HG03097 (cell line): Measurements from ENCODE around the gene LAMC2.
"Not testable (repeated sequence)": the region's sequence is repeated elsewhere in the genome, so short reads cannot be mapped to it uniquely, and the experiment has no call there.

ENCODE experiments used
- ATAC-seq: cut with Tn5 transposase; IDR thresholded peaks from one replicate; pipeline ENCODE4 v1.9.1; 2021; ENCODE audit not compliant: unreplicated experiment, low FRiP score

LAMC2 gene

DNA sequence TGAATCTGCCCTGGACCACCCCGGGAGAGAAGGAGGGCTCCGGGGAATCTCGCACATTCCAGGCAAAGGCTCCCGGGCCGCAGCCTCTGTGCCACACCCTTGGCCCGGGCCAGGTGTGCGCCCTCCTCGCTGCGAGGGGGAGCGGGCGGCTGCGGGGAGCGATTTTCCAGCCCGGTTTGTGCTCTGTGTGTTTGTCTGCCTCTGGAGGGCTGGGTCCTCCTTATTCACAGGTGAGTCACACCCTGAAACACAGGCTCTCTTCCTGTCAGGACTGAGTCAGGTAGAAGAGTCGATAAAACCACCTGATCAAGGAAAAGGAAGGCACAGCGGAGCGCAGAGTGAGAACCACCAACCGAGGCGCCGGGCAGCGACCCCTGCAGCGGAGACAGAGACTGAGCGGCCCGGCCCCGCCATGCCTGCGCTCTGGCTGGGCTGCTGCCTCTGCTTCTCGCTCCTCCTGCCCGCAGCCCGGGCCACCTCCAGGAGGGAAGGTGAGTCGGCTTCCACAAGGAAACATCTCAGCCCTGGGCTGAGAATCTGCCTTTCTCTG is at the start of gene LAMC2:
Gene LAMC2, plus strand, starts transcription at position 324 of the 550 bp plus-strand sequence. Its CDS starts 89 bp downstream, at position 413.
- ATAC-seq, result no peak

DNA sequence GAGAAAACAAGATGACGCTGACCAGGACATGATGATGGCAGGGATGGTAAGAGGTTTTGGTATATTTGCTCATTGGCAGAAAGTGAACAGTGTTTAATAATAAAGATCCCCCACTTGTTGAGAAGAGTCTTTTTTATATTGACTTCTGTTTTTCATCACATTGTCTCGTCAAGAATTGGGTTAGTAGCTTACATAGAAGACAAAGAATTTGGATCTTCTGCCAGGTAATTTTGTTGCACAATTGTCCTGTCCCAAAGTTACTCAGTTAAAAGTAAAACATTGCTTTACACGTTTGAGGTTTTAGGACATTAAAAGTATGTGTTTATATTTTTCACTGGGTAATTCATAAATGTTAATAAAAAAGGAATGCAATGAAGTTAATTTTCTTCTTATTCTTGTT is 48.3 kb upstream of the LAMC2 start:
- no peak for ATAC-seq

DNA sequence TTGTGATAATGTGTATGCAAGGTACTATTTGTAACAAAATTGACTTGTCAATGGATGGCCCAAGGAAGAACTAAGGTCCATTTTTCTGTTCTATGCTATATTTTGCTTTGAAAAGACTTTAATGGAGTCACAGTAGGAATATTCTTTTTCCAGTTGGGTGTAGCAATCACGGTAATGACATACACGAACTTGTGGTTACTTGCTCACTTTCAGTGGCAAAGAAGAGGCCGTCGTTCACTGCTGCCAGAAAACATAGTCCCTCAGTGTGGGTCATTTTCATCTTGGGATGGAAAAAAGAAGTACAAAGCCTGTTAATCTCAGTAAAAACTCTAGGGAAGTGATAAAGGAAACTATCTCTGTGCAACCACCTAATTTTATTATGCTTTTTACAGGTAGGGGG is 47.8 kb upstream of the LAMC2 start:
- no peak for ATAC-seq

DNA sequence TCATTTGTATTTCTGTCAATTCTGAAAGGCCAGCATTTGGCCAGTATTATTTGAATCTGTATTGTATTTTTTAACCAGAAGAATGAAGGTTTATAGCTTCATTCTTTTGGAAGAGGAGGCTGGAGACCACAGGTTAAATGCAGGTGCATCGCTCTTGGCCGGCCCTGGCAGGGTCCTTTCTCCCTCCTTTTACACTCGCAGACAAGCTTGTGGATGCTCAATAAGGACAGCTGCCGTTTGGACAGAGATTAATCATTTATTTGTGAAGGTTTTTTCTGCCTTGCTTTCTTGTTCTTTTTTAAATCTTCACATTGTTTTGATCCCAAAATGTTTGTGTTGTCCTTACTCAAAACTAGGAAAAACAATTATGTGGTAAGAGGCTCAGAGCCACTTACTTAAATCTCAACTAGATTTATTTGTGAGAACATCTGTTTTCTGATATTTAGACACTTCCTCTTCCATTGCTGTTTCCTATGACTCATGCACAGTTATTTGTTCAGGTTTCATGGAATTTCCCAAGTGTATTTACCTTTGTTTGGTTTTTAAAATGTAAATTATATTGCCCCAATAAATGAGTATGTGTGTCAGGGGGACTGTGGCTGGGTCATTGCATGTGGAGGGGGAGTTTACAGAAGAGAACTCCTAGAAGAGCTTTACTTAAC is 46.7 kb upstream of the LAMC2 start:
- no peak for ATAC-seq

DNA sequence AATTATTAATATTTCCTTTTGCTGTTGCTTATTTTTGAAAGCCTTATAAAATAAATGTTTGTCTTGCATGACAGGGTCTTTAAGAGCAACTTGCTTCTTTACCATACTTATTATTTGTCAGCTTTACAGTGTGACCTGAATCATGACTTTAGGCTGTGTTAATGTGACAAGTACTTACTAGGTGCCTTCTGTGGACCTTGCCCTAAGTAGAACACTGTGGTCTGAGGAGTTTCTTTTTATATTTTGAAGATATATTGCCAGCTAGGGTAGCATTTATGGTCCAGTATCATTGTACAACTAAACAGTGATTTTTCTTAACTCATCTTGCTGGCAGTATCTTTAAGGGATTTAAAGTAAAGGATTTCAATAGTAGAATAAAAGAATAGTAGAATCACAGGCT is 45.4 kb upstream of the LAMC2 start:
- ATAC-seq, result no peak

DNA sequence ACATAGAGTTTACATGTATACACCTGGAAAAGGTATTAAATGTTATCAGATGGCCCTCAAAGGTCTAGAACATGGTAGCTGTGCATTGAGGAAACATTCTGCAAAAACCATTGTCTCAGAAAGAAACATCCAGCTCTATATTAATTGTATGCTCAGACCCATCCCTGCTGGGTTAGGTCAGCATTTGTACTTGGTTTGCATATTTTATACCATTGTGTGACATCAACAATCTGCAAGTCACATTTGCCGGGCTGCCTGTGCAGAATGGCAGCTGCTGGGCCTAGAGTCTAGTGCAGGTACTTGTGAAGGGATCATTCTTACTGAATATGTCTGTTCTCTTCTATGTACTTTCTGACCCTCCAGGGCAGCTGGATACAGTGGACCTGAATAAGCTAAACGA is 43.9 kb upstream of the LAMC2 start:
- ATAC-seq, result no peak

DNA sequence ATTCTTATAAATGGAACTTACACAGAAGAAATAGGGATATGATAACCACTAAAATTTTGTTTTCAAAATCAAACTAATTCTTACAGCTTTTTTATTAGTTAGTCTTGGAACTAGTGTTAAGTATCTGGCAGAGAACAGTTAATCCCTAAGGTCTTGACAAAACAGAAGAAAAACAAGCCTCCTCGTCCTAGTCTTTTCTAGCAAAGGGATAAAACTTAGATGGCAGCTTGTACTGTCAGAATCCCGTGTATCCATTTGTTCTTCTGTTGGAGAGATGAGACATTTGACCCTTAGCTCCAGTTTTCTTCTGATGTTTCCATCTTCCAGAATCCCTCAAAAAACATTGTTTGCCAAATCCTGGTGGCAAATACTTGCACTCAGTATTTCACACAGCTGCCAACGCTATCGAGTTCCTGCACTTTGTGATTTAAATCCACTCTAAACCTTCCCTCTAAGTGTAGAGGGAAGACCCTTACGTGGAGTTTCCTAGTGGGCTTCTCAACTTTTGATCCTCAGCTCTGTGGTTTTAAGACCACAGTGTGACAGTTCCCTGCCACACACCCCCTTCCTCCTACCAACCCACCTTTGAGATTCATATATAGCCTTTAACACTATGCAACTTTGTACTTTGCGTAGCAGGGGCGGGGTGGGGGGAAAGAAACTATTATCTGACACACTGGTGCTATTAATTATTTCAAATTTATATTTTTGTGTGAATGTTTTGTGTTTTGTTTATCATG is 42.3 kb upstream of the LAMC2 start:
- ATAC-seq, result no peak

DNA sequence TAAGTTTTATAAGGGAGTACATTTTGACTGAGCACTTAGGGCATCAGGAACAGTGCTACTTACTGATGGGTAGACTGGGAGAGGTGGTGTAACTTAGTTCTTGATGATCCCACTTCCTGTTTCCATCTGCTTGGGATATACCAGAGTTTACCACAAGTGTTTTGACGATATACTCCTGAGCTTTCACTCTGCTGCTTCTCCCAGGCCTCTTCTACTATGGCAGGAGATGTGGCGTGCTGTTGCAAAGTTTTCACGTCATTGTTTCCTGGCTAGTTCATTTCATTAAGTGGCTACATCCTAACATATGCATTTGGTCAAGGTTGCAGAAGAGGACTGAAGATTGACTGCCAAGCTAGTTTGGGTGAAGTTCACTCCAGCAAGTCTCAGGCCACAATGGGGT is 41.3 kb upstream of the LAMC2 start:
- no peak for ATAC-seq

DNA sequence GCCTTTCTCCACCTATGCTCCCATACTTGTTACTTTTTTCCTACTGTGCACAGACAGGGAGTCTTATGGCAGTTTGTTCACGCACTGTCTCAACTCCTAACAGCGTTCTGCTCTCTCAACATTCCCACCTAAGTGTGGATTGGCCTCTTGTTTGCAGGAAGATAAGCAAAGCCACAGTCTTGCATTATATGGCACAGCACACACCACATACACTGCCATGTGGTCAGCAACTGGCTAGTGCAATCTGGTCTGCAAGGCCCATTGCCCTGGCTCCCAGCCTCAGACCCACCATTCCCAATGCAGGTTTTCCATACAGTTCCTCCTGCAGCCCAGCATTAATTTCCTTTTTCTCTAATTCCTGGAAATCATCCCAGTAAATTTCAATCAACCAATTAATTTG is 38.3 kb upstream of the LAMC2 start:
- no peak for ATAC-seq

DNA sequence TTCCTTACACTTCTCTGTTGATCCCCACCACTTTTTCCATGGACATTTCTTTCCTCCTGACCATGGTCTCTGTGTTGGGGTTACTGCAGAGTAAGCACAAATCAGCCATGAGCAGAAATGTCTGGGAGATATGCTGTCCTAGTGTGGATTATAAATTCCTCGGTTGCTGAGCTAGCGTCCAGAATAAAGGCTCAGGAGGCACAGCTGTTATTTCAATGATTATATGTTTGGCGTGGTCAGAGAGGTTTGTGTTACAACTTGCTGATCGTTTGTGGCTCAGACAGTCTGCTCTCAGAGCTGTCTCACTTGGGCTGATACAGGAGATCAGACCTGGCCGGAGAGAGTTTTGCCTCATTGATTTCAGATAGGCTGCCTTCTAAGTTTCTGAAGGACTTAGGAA is 37.5 kb upstream of the LAMC2 start:
- ATAC-seq, result no peak

DNA sequence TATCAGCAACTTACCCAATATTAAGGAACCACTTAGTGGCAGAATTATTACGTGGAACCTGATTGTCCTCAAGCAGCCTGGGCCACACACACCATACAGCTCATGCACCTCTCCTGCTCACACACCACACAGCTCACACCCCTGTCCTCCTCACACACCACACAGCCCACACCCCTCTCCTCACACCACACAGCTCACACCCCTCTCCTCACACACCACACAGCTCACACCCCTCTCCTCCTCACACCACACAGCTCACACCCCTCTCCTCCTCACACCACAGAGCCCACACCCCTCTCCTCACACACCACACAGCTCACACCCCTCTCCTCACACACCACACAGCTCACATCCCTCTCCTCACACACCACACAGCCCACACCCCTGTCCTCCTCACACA is 36.8 kb upstream of the LAMC2 start:
- ATAC-seq, result no peak

DNA sequence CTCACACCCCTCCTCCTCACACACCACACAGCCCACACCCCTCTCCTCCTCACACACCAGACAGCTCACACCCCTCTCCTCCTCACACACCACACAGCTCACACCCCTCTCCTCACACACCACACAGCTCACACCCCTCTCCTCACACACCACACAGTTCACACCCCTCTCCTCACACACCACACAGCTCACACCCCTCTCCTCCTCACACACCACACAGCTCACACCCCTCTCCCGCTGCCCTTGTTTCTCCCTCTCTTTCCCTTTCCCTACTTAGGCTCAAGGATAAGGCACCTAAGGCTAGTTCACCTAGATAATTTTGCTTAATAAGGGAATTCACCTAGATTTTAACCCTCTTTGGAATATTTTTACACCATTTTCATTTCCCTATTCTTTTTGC is 36.0 kb upstream of the LAMC2 start:
- not testable (repeated sequence) for ATAC-seq

DNA sequence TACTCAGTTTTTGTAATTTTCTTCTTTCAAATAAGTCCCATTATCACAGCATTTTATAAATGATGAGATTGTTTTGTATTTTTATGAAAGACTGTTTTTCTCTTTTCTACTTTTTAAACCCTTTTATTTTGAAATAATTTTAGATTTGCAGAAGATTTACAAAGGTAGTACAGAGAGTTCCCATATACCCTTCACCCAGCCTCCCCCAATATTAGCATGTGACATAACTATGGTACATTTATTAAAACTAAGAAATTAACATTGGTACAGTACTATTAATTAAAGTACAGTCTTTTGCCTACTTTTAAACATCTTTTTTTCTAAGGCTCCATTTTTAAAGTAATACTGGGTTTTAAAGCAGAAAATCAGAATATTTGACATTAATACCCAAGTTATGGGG is 35.6 kb upstream of the LAMC2 start:
- ATAC-seq, result no peak

DNA sequence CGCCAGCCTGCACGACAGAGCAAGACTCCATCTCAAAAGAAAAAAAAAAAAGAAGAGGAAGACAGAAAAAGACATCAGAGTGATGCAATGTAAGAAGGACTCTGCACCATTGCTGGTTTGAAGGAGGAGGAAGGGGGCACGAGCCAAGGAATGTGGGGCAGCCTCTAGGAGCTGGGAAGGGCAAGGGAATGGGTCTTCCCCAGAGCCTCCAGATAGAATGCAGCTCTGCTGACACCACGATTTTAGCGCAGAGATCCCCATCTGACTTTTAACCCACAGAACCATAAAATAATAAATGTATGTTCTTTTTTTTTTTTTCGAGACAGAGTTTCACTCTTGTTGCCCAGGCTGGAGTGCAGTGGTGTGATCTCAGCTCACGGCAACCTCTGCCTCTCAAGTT is 33.9 kb upstream of the LAMC2 start:
- ATAC-seq, result no peak

DNA sequence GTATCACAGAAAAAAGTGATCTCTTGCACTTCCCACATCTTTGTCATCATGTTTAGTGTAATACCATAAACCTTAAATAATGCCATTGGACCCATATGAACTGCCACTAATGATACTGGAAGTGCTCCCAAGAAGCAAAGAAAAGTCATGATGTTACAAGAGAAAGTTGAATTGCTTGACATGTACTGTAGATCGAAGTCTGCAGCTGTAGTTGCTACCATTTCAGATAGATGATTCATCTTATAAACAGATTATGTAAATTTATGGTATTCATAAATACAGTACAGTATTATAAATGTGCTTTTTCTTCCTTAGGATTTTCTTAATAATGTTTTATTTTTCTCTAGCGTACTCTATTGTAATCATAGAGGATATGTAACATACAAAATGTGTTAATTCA is 30.1 kb upstream of the LAMC2 start:
- ATAC-seq, result no peak

DNA sequence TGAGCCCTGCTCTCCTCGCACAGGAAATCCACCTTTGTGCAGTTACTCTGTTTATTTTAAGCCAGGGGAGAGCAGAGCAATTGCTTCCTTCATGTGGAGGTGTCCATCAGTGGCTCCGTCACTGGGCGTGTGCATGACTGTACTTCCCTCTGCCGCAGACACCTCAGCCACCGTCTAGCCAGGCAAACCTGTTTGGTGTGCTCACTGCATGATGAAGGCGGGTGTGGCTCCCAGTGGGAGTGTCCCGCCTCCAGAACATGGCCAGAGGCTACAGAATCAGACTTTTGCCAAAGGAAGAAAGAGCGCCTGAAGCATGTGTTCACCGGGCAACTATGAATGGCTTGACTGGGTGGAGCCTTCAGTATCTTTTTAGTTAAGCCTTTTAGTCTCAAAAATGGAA is 26.1 kb upstream of the LAMC2 start:
- no peak for ATAC-seq

DNA sequence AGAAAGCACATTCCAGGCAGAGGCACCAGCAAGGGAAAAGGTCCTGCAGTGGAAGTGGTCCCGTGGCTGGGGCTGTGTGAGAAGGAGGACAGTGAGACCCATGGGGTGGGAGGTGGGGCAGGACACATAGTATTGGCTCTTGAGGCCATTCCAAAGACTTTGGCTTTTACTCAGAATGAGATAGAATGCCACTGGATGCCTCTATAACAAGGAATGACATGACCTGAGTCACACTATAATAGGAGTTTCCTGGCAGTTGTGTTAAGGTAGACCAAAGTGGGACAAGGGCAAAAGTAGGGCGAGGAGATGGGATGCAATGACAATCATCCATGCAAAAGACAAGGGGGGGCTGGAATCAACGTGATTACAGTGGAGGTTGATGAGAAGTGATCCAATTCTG is 24.7 kb upstream of the LAMC2 start:
- no peak for ATAC-seq

DNA sequence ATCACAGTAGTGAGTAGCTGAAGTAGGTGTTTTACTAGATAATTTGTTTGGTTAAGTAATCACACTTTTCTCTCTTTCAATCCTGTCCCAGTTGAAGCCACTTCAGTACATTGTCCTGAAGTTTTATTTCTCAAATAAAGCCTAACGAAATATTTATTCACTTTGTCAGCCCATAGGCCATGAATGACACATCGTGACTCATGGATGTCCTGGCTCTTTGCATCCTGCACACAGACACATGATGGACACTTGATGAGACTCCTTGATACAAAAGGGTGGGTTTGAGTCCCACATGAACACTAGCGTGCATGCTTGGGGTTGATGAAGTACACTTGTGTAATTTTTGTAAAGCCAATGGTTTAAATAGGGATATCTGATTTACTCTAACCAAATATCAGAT is 22.7 kb upstream of the LAMC2 start:
- no peak for ATAC-seq

DNA sequence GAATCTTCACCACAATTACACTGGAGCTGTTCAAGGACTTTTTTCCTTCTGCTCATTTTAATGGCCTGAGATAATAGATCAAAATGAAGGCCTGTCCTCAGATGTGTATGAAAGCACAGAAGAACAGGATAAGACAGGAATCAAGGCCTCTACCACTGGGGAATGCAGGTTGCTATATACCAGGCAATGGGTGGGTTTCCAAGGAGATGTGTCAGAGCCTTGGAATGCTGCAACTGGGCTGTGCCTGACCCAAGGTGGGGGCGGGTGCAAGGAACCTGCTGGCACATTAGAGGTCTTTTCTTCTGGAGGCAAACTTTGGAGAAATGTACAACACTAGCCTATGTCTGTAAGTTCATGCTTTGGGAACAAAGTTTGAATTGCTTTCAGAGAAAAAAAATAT is 21.7 kb upstream of the LAMC2 start:
- ATAC-seq, result no peak

DNA sequence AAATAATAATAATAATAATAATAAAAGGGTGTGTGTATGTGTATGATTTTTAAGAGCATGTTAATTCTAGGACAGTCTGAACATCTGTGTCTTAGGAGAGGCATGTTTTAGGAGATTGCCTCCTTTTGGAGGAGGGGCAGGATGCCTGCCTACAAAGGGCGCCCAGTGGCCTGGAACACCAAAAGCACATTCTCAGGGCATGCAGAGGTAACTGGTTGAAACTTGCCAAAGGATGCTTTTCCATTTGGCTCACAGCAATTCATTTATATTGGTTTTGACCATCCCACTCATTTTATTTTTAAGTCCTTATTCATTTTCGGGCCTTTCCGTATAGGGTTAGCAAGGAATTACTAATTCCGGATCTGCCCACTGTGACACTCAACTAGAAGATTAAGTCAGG is 21.1 kb upstream of the LAMC2 start:
- ATAC-seq, result no peak

DNA sequence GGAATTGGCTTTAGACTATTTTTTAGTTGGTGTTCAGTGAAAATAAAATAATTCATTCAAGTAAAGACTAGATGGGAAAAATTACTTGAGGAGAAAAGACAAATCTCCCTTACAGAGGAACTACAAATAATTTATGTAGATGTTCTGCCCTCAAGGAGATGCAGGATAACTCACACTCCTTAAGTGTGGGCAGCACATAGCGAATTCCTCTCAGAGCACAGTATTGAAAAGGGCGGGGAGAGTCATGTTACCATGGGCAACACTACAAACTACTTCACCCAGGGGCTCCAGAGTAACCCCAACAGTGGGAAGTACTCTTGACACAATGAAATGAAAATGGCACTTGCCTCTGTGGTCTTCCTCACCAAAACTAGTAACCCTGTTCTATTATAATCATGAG is 20.6 kb upstream of the LAMC2 start:
- ATAC-seq, result no peak

DNA sequence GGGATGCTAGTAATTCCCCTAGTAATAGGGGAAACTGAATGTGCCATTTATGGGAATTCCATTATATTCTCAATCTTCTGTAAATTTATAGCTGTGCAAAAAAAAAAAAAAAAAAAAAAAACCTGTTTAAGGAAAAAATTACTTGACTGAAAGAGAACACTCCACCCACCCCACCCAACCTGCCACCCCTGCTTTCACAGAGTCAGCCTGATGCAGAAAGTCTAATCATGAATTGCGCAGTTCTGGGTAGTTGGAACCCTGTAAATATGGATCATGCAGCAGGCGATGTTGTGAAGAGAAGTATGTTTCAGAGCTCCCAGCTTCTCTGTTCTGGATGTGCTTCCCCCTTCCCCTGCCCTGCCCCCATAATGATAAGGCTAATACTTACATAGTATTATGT is 19.6 kb upstream of the LAMC2 start:
- ATAC-seq, result no peak
